Thoracic aorta (tissue), 2 donors: ENCODE measurements around the gene SERP2. TPM values are rescaled to one million over a fixed set of nuclear protein-coding genes. Genes with fewer than 3 reads are reported as not detected.

Experiments used
- ATAC-seq: fragments of 150-250 bp; one replicate; pipeline ENCODE4 v1.8.0; 2017; ENCODE audit warnings: low read depth; ENCODE audit not compliant: insufficient number of reproducible peaks, low FRiP score
- DNase-seq: peaks from one replicate; pipeline ENCODE4 v3.0.0-alpha.2; 2020; ENCODE audit warnings: low spot score
- H3K27ac ChIP-seq, 2 donors: fragments of 200-600 bp; sonication (generic); 1 replicate in 1 of 2; 2 replicates in 1 of 2; pipeline ENCODE4 v1.5.1; 2016; ENCODE audit warnings: mild to moderate bottlenecking in 2 of 2, moderate library complexity in 2 of 2
- H3K27me3 ChIP-seq: fragments of 200-600 bp; sonication (generic); replicated peaks from 2 replicates; pipeline ENCODE4 v1.6.0; 2016; ENCODE audit warnings: mild to moderate bottlenecking; ENCODE audit not compliant: insufficient read depth
- H3K36me3 ChIP-seq: fragments of 200-600 bp; sonication (generic); one replicate; pipeline ENCODE4 v1.5.1; 2016
- H3K4me1 ChIP-seq, 2 donors: fragments of 200-600 bp; sonication (generic); 1 replicate in 1 of 2; 2 replicates in 1 of 2; pipeline versions ENCODE4 v1.5.1 to v1.6.0; 2016; ENCODE audit warnings: low read depth in 2 of 2, mild to moderate bottlenecking in 1 of 2; ENCODE audit not compliant: control insufficient read depth in 1 of 2
- H3K4me3 ChIP-seq: fragments of 200-600 bp; sonication (generic); 2 replicates; pipeline ENCODE4 v1.5.1; 2016; ENCODE audit warnings: mild to moderate bottlenecking
- H3K9me3 ChIP-seq: fragments of 200-600 bp; sonication (generic); 2 replicates; pipeline ENCODE4 v1.5.1; 2016
- total RNA-seq, 2 donors: library from RNA; depleted of rRNA; stranded (reverse); fragments of >200 nt; gene quantifications; one replicate each; pipeline versions ENCODE4 v1.1.0 to v1.2.3, GENCODE V29; 2016
- TF ChIP-seq, protein P1 (sequence below): fragments of 200-600 bp; sonication (generic); IDR thresholded peaks from one replicate; pipeline ENCODE4 v1.5.1; 2019; ENCODE audit warnings: antibody characterized with exemption

The SERP2 gene
- total RNA-seq, 2 donors from 2014 or later, result 3.8 to 3.9 TPM

DNA sequence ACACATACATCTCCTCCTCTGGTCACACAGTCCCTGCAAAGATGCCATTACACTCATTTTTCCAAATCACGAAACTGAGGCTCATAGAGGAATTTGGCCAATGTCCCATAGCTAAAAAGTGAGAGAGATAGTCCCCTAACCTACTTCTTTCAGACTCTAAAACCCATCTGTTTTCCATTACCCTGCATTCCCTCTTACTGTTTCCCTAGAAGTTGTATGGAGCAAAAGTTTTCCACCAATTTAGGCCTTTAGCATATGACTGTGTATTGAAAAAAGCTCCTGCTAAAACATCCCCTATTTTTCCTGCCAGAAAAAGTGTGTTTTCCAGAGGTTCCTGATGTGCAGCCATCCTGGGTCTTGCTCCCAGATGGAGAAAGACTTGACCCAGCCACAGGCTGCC lies 16.3 kb downstream of the SERP2 start:
- no peak overlapping the region for H3K27ac ChIP-seq
- ATAC-seq (no peak), DNase-seq (no peak)
- H3K4me3 ChIP-seq, result no peak overlapping the region
- no peaks in the 10 kb centered on the region for H3K36me3 ChIP-seq
- H3K4me1 ChIP-seq, result no peaks in the 10 kb centered on the region
- TF ChIP-seq, protein P1, sequence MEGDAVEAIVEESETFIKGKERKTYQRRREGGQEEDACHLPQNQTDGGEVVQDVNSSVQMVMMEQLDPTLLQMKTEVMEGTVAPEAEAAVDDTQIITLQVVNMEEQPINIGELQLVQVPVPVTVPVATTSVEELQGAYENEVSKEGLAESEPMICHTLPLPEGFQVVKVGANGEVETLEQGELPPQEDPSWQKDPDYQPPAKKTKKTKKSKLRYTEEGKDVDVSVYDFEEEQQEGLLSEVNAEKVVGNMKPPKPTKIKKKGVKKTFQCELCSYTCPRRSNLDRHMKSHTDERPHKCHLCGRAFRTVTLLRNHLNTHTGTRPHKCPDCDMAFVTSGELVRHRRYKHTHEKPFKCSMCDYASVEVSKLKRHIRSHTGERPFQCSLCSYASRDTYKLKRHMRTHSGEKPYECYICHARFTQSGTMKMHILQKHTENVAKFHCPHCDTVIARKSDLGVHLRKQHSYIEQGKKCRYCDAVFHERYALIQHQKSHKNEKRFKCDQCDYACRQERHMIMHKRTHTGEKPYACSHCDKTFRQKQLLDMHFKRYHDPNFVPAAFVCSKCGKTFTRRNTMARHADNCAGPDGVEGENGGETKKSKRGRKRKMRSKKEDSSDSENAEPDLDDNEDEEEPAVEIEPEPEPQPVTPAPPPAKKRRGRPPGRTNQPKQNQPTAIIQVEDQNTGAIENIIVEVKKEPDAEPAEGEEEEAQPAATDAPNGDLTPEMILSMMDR, result no peak
- H3K27me3 ChIP-seq, result no peaks in the 10 kb centered on the region
- no peaks in the 10 kb centered on the region for H3K9me3 ChIP-seq

DNA sequence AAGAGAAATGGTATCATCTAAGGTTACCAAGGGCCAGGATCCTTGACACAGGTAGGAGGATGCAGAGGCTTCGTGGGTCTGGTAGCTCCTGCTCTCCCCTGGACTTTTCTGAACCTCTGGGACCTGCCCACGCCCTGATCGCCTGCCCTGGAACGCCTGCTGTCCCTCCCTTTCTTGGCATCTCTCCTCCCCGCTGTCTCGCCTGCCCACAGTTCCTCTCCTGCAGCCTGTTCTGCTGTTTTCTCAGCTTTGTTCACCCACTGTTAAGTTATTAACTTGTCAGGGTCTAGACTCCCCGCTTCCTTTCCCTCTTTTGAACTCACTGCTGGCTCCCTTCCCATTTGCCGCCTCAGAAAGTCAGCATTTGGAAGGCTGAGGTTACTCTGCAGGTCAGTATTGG lies 19.8 kb downstream of the SERP2 start:
- ATAC-seq (no peak), DNase-seq (no peak)
- Histone ChIP-seq H3K9me3 (no peaks in the 10 kb centered on the region), H3K4me1 (no peaks in the 10 kb centered on the region), H3K36me3 (no peaks in the 10 kb centered on the region), H3K4me3 (no peak overlapping the region), H3K27me3 (no peaks in the 10 kb centered on the region), H3K27ac (no peak overlapping the region)
- TF ChIP-seq, protein P1, result no peak

GRCh38 chr13:44394658-44395057 lies 21.0 kb downstream of the SERP2 start:
- no peak overlapping the region for H3K4me3 ChIP-seq
- no peaks in the 10 kb centered on the region for H3K9me3 ChIP-seq
- no peaks in the 10 kb centered on the region for H3K4me1 ChIP-seq
- ATAC-seq (no peak), DNase-seq (no peak)
- no peak overlapping the region for H3K27ac ChIP-seq
- H3K27me3 ChIP-seq, result no peaks in the 10 kb centered on the region
- TF ChIP-seq, protein P1, result no peak
- no peaks in the 10 kb centered on the region for H3K36me3 ChIP-seq

- Histone ChIP-seq H3K36me3 (no peaks in the 10 kb centered on the region), H3K4me3 (no peak overlapping the region), H3K27ac (no peak overlapping the region), H3K9me3 (no peaks in the 10 kb centered on the region), H3K4me1 (no peaks in the 10 kb centered on the region), H3K27me3 (no peaks in the 10 kb centered on the region)
- ATAC-seq (no peak), DNase-seq (no peak)
- TF ChIP-seq, protein P1, result no peak
Measured at GRCh38 chr13:44395976-44396694, 22.5 kb downstream of the SERP2 start.

DNA sequence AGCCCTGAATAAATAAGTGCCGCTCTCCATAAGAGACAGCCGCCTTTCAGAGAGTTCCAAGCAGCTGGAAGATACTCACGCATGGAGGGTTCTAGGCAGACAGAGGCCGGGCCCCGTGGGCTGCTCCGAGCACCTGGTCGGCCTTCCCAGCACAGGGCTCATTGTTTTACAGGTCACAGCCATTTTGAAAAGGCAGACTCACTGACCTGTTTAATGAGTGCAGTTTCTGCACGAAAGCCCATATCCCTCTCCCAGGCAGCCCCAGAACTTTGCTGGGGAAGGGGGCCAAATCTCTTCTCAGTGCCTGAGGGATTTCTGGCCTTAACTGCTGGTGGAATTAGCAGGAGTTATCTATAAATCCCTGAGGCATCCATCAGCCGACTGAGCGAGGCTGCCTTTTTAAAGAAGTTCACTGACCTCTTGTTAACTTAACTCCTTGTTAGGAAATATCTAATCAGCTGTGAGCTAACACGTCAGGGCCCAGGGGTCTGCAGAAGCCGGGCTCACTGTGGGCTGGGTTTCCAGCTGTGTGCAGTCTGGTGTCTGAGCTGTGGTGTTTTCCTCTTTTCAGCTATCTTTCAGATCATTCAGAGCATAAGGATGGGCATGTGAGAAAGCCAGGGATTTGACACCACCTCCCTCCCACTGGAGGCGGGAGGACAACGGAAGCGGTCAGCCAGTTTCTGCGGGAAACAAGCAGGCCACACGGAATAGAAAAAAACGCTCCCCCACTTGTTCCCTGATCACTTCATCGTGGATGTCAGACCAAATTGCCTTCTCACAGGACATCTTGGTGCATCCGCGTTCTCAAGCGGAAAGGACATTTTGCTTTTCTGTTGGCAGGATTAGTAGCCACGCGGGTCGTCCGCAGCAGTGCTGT lies 23.3 kb downstream of the SERP2 start:
- H3K9me3 ChIP-seq, result no peaks in the 10 kb centered on the region
- ATAC-seq, result no peak
- no peaks in the 10 kb centered on the region for H3K4me1 ChIP-seq
- H3K36me3 ChIP-seq, result no peaks in the 10 kb centered on the region
- H3K27ac ChIP-seq, result no peak overlapping the region
- no peaks in the 10 kb centered on the region for H3K27me3 ChIP-seq
- H3K4me3 ChIP-seq, result no peak overlapping the region
- no peak for DNase-seq
- TF ChIP-seq, protein P1, result no peak
